SK-MEL-5 (cell line): Measurements from ENCODE around the gene GNAL. TPM values are rescaled to one million over a fixed set of nuclear protein-coding genes. Genes with fewer than 3 reads are reported as not detected.
A peak's percentile ranks its signal among the peaks of the same experiment; 100 is the strongest.
"Not testable (repeated sequence)": the region's sequence is repeated elsewhere in the genome, so short reads cannot be mapped to it uniquely, and the experiment has no call there.

Experiments
- DNase-seq: peaks from one replicate; pipeline ENCODE4 v3.0.0-alpha.2; 2016; ENCODE audit warnings: low read depth, low spot score
- in situ Hi-C: cut with HindIII; loops from 2 replicates; pipeline ENCODE4 v1.10.0; 2016; ENCODE audit warnings: low sequenced_read_pairs, high pct_unique_total_duplicates, low pct_unique_long_range_greater_than_20kb
- total RNA-seq: library from RNA; depleted of rRNA; stranded (reverse); fragments of >200 nt; shearing (Covaris generic); gene quantifications from 2 replicates; pipeline ENCODE4 v1.2.3, GENCODE V29; 2014

GNAL gene
- total RNA-seq, 1 experiment from 2014 or later, result 18.8 TPM

DNA sequence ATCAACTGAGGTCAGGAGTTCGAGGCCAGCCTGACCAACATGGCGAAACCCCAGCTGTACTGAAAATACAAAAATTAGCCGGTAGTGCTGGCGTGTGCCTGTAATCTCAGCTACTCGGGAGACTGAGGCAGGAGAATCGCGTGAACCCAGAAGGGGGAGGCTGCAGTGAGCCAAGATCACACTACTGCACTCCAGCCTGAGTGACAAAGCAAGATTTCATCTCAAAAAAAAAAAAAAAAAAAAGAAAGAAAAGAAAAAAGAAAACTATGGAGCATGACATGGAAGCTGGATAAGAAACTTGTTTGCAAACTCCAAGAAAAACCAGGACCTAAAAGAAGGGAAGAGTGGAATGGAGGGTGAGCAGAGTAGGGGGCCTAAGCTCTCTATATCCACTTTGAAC is 160.2 kb downstream of the GNAL start:
- no peak for DNase-seq
- in situ Hi-C loops, result no loop called here

DNA sequence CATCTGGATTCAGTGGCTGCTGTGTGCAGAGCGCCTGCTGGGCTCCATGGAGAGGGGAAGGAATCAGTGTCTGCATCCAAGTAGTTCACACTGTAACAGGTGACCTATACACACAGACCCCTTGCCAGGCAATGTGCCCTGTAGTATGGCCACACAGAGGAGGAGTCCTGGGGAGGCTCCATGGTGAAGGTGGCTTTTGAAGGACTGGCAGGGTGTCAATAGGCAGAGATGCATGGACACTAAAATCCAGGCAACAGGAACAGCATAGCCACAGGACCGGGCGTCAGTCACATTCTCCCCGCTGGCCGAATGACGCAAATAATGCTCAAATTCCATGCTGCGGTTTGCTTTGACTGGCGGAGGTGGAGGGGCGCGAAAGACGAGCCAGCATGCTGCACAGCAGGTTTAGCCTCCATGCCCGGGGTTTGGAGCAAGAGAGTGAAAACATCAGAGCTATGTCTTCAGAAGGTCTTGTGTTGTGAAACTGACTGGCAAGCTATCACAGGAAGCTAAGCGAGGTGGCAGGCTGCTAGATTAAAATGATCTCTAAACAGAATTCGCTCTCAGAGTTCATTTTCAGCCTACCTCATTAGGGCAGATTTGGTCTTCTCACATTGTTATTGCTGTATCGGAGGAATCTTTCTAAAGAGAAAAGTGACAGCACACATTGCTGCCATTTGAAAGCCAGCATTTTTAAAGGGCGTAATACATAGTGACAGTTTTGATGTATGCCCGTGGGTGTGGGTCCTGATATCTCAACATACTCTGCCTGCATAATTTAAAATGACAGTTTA is 161.0 kb downstream of the GNAL start:
- in situ Hi-C loops, result no loop called here
- DNase-seq, result peak; percentile 96

DNA sequence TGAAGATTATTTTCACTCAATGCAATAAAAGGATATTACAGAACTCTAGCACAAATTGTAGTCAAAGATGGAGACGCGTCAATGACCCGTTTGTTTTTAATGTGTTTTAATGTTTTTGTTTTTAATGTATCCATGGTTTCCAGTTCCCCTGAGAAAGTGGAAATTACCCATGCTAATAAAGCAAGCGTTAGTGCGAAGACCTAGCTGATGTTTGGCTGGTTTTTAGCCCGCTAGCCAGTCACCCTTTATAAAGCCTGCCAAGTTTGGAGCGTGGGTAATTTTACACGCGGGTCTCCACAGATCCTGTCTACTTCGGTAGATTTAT is 161.7 kb downstream of the GNAL start:
- in situ Hi-C loops, result no loop called here
- DNase-seq, result peak; percentile 54

DNA sequence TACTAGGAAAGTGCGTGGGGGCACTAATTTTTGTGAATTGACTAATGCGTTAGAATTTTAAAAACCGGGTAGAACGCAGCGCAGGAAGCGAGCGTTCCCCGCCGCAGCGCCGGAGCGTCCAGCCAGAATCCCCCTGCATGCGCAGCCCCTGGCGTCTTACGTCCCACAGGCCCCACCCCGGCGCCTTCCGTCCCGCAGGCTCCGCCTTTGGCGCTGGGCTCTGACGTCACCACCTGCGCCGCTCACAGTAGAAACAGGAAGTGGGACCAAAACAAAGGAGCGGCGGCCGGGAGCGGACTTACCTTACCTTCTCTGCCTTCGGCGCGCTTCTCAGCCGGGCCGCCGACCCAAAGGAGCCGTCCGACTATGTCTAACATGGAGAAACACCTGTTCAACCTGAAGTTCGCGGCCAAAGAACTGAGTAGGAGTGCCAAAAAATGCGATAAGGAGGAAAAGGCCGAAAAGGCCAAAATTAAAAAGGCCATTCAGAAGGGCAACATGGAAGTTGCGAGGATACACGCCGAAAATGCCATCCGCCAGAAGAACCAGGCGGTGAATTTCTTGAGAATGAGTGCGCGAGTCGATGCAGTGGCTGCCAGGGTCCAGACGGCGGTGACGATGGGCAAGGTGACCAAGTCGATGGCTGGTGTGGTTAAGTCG is 162.2 kb downstream of the GNAL start, which contains the start of gene CHMP1B:
TSS of gene CHMP1B (plus strand) at position 268 of the 660 bp plus-strand sequence. CDS start at position 367, 99 bp downstream.
- DNase-seq, result peak; percentile 95
- in situ Hi-C loops, result no loop called here

- DNase-seq, result peak; percentile 55
- in situ Hi-C loops, result no loop called here
Measured at GRCh38 chr18:11851806-11852337, 162.8 kb downstream of the GNAL start.

- DNase-seq, in situ Hi-C loops: not testable (repeated sequence)
Measured at GRCh38 chr18:11854554-11854953, 165.5 kb downstream of the GNAL start.

- DNase-seq, result peak; percentile 96
- in situ Hi-C loops, result no loop called here
Measured at GRCh38 chr18:11857177-11857887, 168.3 kb downstream of the GNAL start.

GRCh38 chr18:11859282-11859830 is 170.3 kb downstream of the GNAL start:
- no peak for DNase-seq
- in situ Hi-C loops, result no loop called here

GRCh38 chr18:11859903-11860407 is 170.9 kb downstream of the GNAL start:
- DNase-seq, result peak; percentile 81
- in situ Hi-C loops, result no loop called here

DNA sequence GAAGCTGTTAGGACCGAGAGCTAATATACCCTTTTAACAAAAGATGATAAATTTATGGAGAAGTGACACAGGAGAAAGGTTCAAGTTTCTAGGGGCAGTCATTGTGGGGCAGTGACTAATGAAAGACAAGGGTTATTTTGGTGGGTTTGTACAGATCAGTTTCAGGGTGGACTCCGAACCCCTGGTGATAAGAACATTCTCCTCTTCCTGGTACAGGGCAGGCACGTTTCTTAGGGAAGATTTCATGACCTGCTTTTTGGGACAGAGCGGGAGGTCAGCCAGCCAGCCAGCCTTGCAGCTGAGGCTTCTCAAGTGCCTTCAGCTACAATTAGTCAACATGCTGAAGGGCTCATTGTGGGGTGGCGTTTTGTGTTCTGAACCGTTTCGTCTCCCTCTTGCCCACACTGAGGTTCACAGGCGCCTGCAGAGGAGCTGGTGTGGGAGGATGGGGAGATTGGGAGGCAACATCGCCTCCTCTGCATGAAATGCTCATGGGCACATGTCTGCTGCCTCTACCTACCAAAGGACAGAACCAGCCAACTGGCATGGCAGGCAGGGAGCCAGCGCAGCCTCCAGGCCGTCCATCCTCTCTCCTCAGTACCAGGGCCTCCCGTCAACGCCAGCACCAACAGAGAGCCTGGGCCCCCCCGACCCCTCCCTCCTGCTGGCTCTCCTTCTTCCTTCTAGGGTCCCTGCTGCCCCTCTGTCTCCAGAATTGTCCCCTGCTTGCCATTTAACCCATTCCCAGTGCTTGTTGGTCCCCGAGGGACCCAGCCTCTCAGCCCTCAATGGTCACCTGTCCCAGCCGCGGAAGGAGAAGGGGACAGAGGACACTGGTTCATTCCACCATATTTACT is 171.8 kb downstream of the GNAL start:
- DNase-seq, result no peak
- in situ Hi-C loops, result no loop called here

DNA sequence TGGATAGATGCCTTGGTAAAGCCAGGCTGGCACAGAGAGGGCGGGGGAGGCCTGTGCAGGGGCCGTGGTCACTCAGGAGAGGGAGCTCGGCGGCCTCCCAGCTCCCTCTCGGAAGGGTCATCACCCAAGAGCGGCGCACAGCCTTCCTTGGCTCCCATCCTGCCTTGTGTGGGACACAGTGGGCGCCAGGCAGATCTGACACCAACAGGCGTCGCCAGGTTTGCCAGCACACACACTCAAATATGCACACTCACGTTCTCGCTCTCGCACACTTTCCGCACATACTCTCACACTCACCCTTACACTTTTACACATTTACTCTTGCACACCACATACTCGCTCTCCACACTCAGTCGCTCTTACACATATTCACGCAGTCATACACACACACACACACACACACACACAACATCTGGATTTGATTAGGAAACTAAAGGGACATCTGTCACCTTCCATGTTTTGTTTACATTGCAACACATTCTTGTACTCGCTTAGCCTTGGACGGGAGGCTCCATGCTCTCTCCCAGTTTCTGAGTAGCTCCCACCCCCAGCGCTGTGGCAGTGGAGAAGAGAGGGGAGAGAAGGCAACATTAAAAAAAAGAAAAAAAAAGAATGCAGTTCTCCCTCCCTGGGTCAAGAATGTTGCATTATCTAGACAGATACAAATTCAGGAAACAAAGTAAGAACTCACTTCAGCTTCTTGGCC is 172.7 kb downstream of the GNAL start:
- in situ Hi-C loops, result no loop called here
- DNase-seq, result no peak

DNA sequence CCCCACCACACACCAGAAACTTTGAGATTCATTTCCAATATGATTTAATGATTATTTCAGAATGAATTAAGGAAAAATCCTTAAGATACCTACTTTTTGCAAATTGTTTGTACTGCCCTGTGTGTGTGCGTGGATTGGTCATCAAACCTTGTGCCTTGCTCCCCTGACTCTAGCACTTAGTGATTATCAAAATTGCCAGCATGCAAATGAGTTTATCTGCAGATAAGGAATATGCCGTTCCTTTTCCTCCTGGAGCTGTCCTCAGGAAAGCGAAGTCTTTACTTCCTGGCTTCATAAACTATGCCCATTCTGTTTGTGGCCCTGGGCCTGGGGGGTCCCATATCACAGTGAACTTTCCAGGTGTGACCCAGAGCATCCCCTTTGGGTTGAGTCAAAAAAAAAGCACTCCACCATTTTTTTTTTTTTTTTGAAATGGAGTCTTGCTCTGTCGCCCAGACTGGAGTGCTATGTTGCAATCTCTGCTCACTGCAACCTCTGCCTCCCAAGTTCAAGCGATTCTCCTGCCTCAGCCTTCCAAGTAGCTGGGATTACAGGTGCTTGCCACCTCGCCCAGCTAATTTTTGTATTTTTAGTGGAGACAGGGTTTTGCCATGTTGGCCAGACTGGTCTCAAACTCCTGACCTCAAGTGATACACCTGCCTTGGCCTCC is 173.5 kb downstream of the GNAL start:
- no peak for DNase-seq
- in situ Hi-C loops, result no loop called here

GRCh38 chr18:11864471-11864870 is 175.4 kb downstream of the GNAL start:
- in situ Hi-C loops, result no loop called here
- DNase-seq, result no peak

- in situ Hi-C loops, result no loop called here
- DNase-seq, result no peak
Measured at GRCh38 chr18:11865071-11865470, 176.0 kb downstream of the GNAL start.

GRCh38 chr18:11866329-11866728 is 177.3 kb downstream of the GNAL start:
- DNase-seq, result no peak
- in situ Hi-C loops, result no loop called here

- DNase-seq, result no peak
- in situ Hi-C loops, result no loop called here
Measured at GRCh38 chr18:11866764-11867163, 177.7 kb downstream of the GNAL start.
